GM12892 (cell line): ENCODE measurements around the gene RASGEF1C.
"Not testable (repeated sequence)": the region's sequence is repeated elsewhere in the genome, so short reads cannot be mapped to it uniquely, and the experiment has no call there.

Source experiments
- POLR2A ChIP-seq: IDR thresholded peaks from 2 replicates; pipeline ENCODE4 v1.6.1; 2011; ENCODE audit warnings: low read depth, low read length, control low read depth
- POLR2AphosphoS5 ChIP-seq: IDR thresholded peaks from 2 replicates; pipeline ENCODE4 v1.6.1; 2011; ENCODE audit warnings: low read depth, low read length, control low read depth
- TAF1 ChIP-seq: IDR thresholded peaks from 2 replicates; pipeline ENCODE4 v1.6.1; 2011; ENCODE audit warnings: low read depth, mild to moderate bottlenecking, control low read depth, low read length, borderline replicate concordance

DNA sequence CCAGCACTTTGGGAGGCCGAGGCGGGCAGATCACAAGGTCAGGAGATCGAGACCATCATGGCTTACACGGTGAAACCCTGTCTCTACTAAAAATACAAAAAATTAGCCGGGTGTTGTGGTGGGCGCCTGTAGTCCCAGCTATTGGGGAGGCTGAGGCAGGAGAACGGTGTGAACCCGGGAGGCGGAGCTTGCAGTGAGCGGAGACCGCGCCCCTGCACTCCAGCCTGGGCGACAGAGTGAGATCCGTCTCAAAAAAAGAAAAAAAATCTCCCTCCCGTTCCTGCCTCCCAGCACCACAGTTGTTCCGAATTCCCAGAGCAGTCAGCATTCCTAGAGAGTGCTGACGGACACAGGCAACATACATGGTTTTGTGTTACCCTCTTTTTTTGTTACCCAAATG is 82.9 kb downstream of the RASGEF1C start:
- not testable (repeated sequence) for TF ChIP-seq POLR2A, POLR2AphosphoS5, TAF1
